HEK293 (cell line): ENCODE results near the gene CREB5.

Experiments
- CTCF ChIA-PET: fragments of 350-600 bp; formaldehyde crosslinking; extraction: SDS; loops from one replicate; lab custom pipeline; 2021; ENCODE audit warnings: antibody characterized with exemption; lab: Yijun Ruan, JAX
- POLR2A ChIA-PET: fragments of 300-600 bp; formaldehyde crosslinking; extraction: SDS; loops from one replicate; lab custom pipeline; 2020; ENCODE audit warnings: antibody characterized with exemption, inconsistent platforms; lab: Yijun Ruan, JAX
- H3K27ac ChIP-seq: fragments of 200-500 bp; sonication (Bioruptor generic); 2 replicates; pipeline ENCODE4 v1.5.1; 2014; ENCODE audit warnings: low read depth, low read length, control low read depth, inconsistent platforms; ENCODE audit errors: extremely low read depth
- H3K36me3 ChIP-seq, 2 experiments: fragments of 200-500 bp in 1 of 2; sonication (Bioruptor generic) in 1 of 2; 1 replicate in 1 of 2; 2 replicates in 1 of 2; pipeline ENCODE4 v1.5.1; 2014 to 2017; ENCODE audit warnings: inconsistent platforms in 2 of 2, low read length in 2 of 2; ENCODE audit not compliant: control insufficient read depth in 2 of 2, insufficient read depth in 1 of 2
- H3K4me1 ChIP-seq: fragments of 200-500 bp; sonication (Bioruptor generic); 2 replicates; pipeline ENCODE4 v1.5.1; 2014; ENCODE audit warnings: mild to moderate bottlenecking, low read length, inconsistent platforms; ENCODE audit not compliant: control insufficient read depth, insufficient read depth
- H3K4me3 ChIP-seq: 2 replicates; pipeline ENCODE4 v1.5.1; 2011; ENCODE audit warnings: low read depth, mild to moderate bottlenecking, control low read depth, low read length, moderate library complexity
- H3K9me3 ChIP-seq: fragments of 200-500 bp; sonication (Bioruptor generic); 2 replicates; pipeline ENCODE4 v1.5.1; 2014; ENCODE audit warnings: low read depth, low read length, inconsistent platforms; ENCODE audit not compliant: control insufficient read depth, insufficient read depth
- BCL11B ChIP-seq: fragments of 450-650 bp; formaldehyde crosslinking; IDR thresholded peaks from 2 replicates; pipeline ENCODE4 v1.5.1; 2016; ENCODE audit warnings: low read depth, missing biosample characterization, missing genetic modification characterization
- SP2 ChIP-seq: fragments of 450-650 bp; formaldehyde crosslinking; IDR thresholded peaks from 2 replicates; pipeline ENCODE4 v1.5.1; 2016; ENCODE audit warnings: missing biosample characterization, missing genetic modification characterization
- SP7 ChIP-seq: fragments of 450-650 bp; formaldehyde crosslinking; IDR thresholded peaks from 2 replicates; pipeline ENCODE4 v1.5.1; 2016; ENCODE audit warnings: missing biosample characterization, missing genetic modification characterization
- TCF7L2 ChIP-seq: IDR thresholded peaks from 2 replicates; pipeline ENCODE4 v1.6.1; 2011; ENCODE audit warnings: low read depth, mild to moderate bottlenecking, inconsistent platforms, low read length, moderate library complexity, borderline replicate concordance
- ZBTB8A ChIP-seq: fragments of 450-650 bp; formaldehyde crosslinking; IDR thresholded peaks from 2 replicates; pipeline ENCODE4 v1.5.1; 2016; ENCODE audit warnings: missing biosample characterization, missing genetic modification characterization
- ZNF157 ChIP-seq: fragments of 450-650 bp; formaldehyde crosslinking; IDR thresholded peaks from 2 replicates; pipeline ENCODE4 v1.5.1; 2016; ENCODE audit warnings: missing biosample characterization, missing genetic modification characterization
- ZNF24 ChIP-seq: fragments of 450-650 bp; formaldehyde crosslinking; IDR thresholded peaks from 2 replicates; pipeline ENCODE4 v1.5.1; 2016; ENCODE audit warnings: missing biosample characterization, missing genetic modification characterization
- ZNF416 ChIP-seq: fragments of 450-650 bp; formaldehyde crosslinking; IDR thresholded peaks from 2 replicates; pipeline ENCODE4 v1.5.1; 2016; ENCODE audit warnings: missing biosample characterization, missing genetic modification characterization
- ZNF571 ChIP-seq: fragments of 450-650 bp; formaldehyde crosslinking; IDR thresholded peaks from 2 replicates; pipeline ENCODE4 v1.5.0; 2017; ENCODE audit warnings: missing biosample characterization, missing genetic modification characterization
- ZNF585B ChIP-seq: fragments of 450-650 bp; formaldehyde crosslinking; IDR thresholded peaks from 2 replicates; pipeline ENCODE4 v1.5.1; 2016; ENCODE audit warnings: missing biosample characterization, missing genetic modification characterization
- ZNF610 ChIP-seq: fragments of 450-650 bp; formaldehyde crosslinking; IDR thresholded peaks from 2 replicates; pipeline ENCODE4 v1.5.1; 2016; ENCODE audit warnings: missing biosample characterization, missing genetic modification characterization, borderline replicate concordance
- ZNF658 ChIP-seq: fragments of 450-650 bp; formaldehyde crosslinking; IDR thresholded peaks from 2 replicates; pipeline ENCODE4; 2016; ENCODE audit warnings: missing biosample characterization, missing genetic modification characterization
- ZNF660 ChIP-seq: fragments of 450-650 bp; IDR thresholded peaks from 2 replicates; pipeline ENCODE4 v1.5.1; 2018; ENCODE audit warnings: missing biosample characterization, mild to moderate bottlenecking, missing genetic modification characterization
- ZSCAN30 ChIP-seq: fragments of 450-650 bp; IDR thresholded peaks from 2 replicates; pipeline ENCODE4 v1.5.1; 2018; ENCODE audit warnings: missing biosample characterization, mild to moderate bottlenecking, missing genetic modification characterization, moderate library complexity
- TF ChIP-seq, protein P1 (sequence below): fragments of 450-650 bp; formaldehyde crosslinking; IDR thresholded peaks from 2 replicates; pipeline ENCODE4 v1.5.1; 2016; ENCODE audit warnings: missing biosample characterization, missing genetic modification characterization
- TF ChIP-seq, protein P2 (sequence below): fragments of 450-650 bp; formaldehyde crosslinking; IDR thresholded peaks from 2 replicates; pipeline ENCODE4 v1.5.1; 2016; ENCODE audit warnings: missing biosample characterization, missing genetic modification characterization
- TF ChIP-seq, protein P3 (sequence below): fragments of 450-650 bp; formaldehyde crosslinking; IDR thresholded peaks from 2 replicates; pipeline ENCODE4 v1.5.1; 2016; ENCODE audit warnings: missing biosample characterization, missing genetic modification characterization
- TF ChIP-seq, protein P4 (sequence below): fragments of 450-650 bp; formaldehyde crosslinking; IDR thresholded peaks from 2 replicates; pipeline ENCODE4 v1.5.1; 2017; ENCODE audit warnings: missing biosample characterization, missing genetic modification characterization
- TF ChIP-seq, protein P5 (sequence below): fragments of 450-650 bp; formaldehyde crosslinking; IDR thresholded peaks from 2 replicates; pipeline ENCODE4 v1.5.1; 2017; ENCODE audit warnings: missing biosample characterization, mild to moderate bottlenecking, missing genetic modification characterization, moderate library complexity

CREB5 gene

DNA sequence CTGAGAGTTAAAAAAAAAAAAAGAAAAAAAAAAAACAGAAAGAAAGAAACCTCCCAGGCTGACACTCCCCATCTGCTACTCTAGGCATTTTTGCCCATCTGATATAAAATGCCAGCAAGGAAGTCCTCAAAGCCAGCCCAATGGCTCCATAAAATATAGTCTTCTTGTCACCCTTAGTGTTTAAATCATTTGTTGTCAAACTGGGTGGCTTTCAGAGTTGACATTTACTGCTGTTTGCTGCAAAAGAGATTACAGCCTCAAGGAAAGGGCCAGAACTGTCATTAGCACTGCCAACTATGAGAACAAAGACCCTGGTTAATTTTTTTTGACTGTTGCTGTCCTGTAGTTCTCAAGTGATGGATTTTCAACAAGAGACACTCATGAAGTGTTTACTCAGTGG lies 459.3 kb downstream of the CREB5 start:
- Histone ChIP-seq H3K4me1 (peaks cover 17% of the 10 kb centered on the region), H3K4me3 (no peak overlapping the region), H3K9me3 (no peaks in the 10 kb centered on the region), H3K27ac (no peak overlapping the region), H3K36me3 (no peaks in the 10 kb centered on the region)
- ChIA-PET CTCF (no interaction called here), POLR2A (interaction anchor here (0.7 kb wide), 1 partner anchor 44 kb away, joined by 6 read pairs; no protein-coding TSS in a partner anchor)
- TF ChIP-seq SP7 (tag by site-specific recombination) (peak; percentile 45), ZNF416 (no peak)

DNA sequence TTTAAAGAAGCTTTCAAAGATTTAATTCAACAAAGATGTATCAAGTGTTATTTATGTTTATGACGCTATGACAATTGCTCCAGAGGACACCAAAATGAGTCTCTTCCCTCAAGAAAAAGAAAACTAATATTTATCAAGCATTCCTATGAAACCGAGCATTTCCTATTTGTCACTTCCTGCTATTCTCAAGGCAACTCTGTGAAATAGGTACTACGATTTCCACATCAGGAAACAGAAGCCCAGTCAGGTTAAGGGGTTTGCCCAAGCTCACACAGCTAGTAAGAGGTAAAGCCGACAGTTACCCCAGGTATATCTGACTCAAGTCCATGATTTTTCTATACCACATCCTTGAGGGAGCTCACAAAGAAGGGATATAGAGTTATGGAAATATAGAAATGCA lies 459.9 kb downstream of the CREB5 start:
- Histone ChIP-seq H3K27ac (no peak overlapping the region), H3K9me3 (no peaks in the 10 kb centered on the region), H3K4me3 (no peak overlapping the region), H3K4me1 (peaks cover 17% of the 10 kb centered on the region), H3K36me3 (no peaks in the 10 kb centered on the region)
- POLR2A ChIA-PET = no interaction called here
- TF ChIP-seq ZSCAN30 (no peak), ZNF585B (no peak), ZNF610 (tag by site-specific recombination) (no peak), SP2 (tag by site-specific recombination) (no peak), ZNF658 (tag by site-specific recombination) (no peak), ZNF24 (tag by site-specific recombination) (no peak), ZNF157 (tag by site-specific recombination) (no peak), ZNF660 (tag by site-specific recombination) (no peak), BCL11B (tag by site-specific recombination) (no peak), ZNF571 (no peak), ZBTB8A (tag by site-specific recombination) (no peak), TCF7L2 (no peak)
- TF ChIP-seq, protein P1, sequence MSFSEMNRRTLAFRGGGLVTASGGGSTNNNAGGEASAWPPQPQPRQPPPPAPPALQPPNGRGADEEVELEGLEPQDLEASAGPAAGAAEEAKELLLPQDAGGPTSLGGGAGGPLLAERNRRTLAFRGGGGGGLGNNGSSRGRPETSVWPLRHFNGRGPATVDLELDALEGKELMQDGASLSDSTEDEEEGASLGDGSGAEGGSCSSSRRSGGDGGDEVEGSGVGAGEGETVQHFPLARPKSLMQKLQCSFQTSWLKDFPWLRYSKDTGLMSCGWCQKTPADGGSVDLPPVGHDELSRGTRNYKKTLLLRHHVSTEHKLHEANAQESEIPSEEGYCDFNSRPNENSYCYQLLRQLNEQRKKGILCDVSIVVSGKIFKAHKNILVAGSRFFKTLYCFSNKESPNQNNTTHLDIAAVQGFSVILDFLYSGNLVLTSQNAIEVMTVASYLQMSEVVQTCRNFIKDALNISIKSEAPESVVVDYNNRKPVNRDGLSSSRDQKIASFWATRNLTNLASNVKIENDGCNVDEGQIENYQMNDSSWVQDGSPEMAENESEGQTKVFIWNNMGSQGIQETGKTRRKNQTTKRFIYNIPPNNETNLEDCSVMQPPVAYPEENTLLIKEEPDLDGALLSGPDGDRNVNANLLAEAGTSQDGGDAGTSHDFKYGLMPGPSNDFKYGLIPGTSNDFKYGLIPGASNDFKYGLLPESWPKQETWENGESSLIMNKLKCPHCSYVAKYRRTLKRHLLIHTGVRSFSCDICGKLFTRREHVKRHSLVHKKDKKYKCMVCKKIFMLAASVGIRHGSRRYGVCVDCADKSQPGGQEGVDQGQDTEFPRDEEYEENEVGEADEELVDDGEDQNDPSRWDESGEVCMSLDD (tag by site-specific recombination) = no peak
- TF ChIP-seq, protein P2, sequence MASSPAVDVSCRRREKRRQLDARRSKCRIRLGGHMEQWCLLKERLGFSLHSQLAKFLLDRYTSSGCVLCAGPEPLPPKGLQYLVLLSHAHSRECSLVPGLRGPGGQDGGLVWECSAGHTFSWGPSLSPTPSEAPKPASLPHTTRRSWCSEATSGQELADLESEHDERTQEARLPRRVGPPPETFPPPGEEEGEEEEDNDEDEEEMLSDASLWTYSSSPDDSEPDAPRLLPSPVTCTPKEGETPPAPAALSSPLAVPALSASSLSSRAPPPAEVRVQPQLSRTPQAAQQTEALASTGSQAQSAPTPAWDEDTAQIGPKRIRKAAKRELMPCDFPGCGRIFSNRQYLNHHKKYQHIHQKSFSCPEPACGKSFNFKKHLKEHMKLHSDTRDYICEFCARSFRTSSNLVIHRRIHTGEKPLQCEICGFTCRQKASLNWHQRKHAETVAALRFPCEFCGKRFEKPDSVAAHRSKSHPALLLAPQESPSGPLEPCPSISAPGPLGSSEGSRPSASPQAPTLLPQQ (tag by site-specific recombination) = no peak
- TF ChIP-seq, protein P3, sequence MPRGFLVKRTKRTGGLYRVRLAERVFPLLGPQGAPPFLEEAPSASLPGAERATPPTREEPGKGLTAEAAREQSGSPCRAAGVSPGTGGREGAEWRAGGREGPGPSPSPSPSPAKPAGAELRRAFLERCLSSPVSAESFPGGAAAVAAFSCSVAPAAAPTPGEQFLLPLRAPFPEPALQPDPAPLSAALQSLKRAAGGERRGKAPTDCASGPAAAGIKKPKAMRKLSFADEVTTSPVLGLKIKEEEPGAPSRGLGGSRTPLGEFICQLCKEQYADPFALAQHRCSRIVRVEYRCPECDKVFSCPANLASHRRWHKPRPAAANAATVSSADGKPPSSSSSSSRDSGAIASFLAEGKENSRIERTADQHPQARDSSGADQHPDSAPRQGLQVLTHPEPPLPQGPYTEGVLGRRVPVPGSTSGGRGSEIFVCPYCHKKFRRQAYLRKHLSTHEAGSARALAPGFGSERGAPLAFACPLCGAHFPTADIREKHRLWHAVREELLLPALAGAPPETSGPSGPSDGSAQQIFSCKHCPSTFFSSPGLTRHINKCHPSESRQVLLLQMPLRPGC (tag by site-specific recombination) = no peak
- TF ChIP-seq, protein P4, sequence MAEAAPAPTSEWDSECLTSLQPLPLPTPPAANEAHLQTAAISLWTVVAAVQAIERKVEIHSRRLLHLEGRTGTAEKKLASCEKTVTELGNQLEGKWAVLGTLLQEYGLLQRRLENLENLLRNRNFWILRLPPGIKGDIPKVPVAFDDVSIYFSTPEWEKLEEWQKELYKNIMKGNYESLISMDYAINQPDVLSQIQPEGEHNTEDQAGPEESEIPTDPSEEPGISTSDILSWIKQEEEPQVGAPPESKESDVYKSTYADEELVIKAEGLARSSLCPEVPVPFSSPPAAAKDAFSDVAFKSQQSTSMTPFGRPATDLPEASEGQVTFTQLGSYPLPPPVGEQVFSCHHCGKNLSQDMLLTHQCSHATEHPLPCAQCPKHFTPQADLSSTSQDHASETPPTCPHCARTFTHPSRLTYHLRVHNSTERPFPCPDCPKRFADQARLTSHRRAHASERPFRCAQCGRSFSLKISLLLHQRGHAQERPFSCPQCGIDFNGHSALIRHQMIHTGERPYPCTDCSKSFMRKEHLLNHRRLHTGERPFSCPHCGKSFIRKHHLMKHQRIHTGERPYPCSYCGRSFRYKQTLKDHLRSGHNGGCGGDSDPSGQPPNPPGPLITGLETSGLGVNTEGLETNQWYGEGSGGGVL (tag by site-specific recombination) = no peak
- TF ChIP-seq, protein P5, sequence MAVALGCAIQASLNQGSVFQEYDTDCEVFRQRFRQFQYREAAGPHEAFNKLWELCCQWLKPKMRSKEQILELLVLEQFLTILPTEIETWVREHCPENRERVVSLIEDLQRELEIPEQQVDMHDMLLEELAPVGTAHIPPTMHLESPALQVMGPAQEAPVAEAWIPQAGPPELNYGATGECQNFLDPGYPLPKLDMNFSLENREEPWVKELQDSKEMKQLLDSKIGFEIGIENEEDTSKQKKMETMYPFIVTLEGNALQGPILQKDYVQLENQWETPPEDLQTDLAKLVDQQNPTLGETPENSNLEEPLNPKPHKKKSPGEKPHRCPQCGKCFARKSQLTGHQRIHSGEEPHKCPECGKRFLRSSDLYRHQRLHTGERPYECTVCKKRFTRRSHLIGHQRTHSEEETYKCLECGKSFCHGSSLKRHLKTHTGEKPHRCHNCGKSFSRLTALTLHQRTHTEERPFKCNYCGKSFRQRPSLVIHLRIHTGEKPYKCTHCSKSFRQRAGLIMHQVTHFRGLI (tag by site-specific recombination) = no peak
- CTCF ChIA-PET = interaction anchor here (0.8 kb wide), 1 partner anchor 50 kb away, joined by 3 read pairs; no protein-coding TSS in a partner anchor
